ENCODE data around the gene GSC. TPM values are rescaled to one million over a fixed set of nuclear protein-coding genes. Genes with fewer than 3 reads are reported as not detected.

Gene GSC
- total RNA-seq, 1 experiment from 2014 or later, result not detected

GRCh38 chr14:94761997-94762377, 7.9 kb downstream of the GSC start:
- CTCF ChIA-PET, result no interaction called here
- Mint-ChIP-seq H3K4me3 (ENCODE audit: low read depth, unreplicated experiment) (no peak overlapping the region), H3K4me1 (ENCODE audit: low read depth, unreplicated experiment) (no peaks in the 10 kb centered on the region), H3K27me3 (ENCODE audit: unreplicated experiment) (peaks cover 71% of the 10 kb centered on the region), H3K9me3 (ENCODE audit: low read depth, unreplicated experiment) (no peaks in the 10 kb centered on the region), H3K36me3 (ENCODE audit: insufficient read depth, unreplicated experiment) (no peaks in the 10 kb centered on the region), H3K27ac (ENCODE audit: unreplicated experiment) (no peak overlapping the region)
- no peak for DNase-seq
- no peak for TF ChIP-seq CTCF (IDR thresholded peaks at IDR 0.05; ENCODE audit: unreplicated experiment)
- intact Hi-C loops (cut with micrococcal nuclease; ENCODE audit: unreplicated experiment), result no loop called here
- BruUV-seq (replicated peaks), result no TSS peak

GRCh38 chr14:94761348-94761996, 8.4 kb downstream of the GSC start:
- no TSS peak for BruUV-seq (replicated peaks)
- H3K36me3 Mint-ChIP-seq (ENCODE audit: insufficient read depth, unreplicated experiment), result no peaks in the 10 kb centered on the region
- no peak for TF ChIP-seq CTCF (IDR thresholded peaks at IDR 0.05; ENCODE audit: unreplicated experiment)
- no peak overlapping the region for H3K4me3 Mint-ChIP-seq (ENCODE audit: low read depth, unreplicated experiment)
- CTCF ChIA-PET, result interaction anchor here (1.4 kb wide), 1 partner anchor 11 kb away, joined by 3 read pairs; no protein-coding TSS in a partner anchor
- no peak for DNase-seq
- H3K27me3 Mint-ChIP-seq (ENCODE audit: unreplicated experiment), result peaks cover 73% of the 10 kb centered on the region
- intact Hi-C loops (cut with micrococcal nuclease; ENCODE audit: unreplicated experiment), result no loop called here
- no peaks in the 10 kb centered on the region for H3K4me1 Mint-ChIP-seq (ENCODE audit: low read depth, unreplicated experiment)
- H3K9me3 Mint-ChIP-seq (ENCODE audit: low read depth, unreplicated experiment), result no peaks in the 10 kb centered on the region
- H3K27ac Mint-ChIP-seq (ENCODE audit: unreplicated experiment), result no peak overlapping the region

GRCh38 chr14:94756310-94756882, 13.5 kb downstream of the GSC start:
- TF ChIP-seq CTCF (IDR thresholded peaks at IDR 0.05; ENCODE audit: unreplicated experiment), result no peak
- H3K4me3 Mint-ChIP-seq (ENCODE audit: low read depth, unreplicated experiment), result no peak overlapping the region
- no TSS peak for BruUV-seq (replicated peaks)
- intact Hi-C loops (cut with micrococcal nuclease; ENCODE audit: unreplicated experiment), result no loop called here
- no peaks in the 10 kb centered on the region for H3K36me3 Mint-ChIP-seq (ENCODE audit: insufficient read depth, unreplicated experiment)
- CTCF ChIA-PET, result interaction anchor here (0.7 to 0.9 kb wide), 2 partner anchors 8 to 169 kb away, joined by 5 read pairs; no protein-coding TSS in a partner anchor
- peaks cover 39% of the 10 kb centered on the region for H3K27me3 Mint-ChIP-seq (ENCODE audit: unreplicated experiment)
- H3K27ac Mint-ChIP-seq (ENCODE audit: unreplicated experiment), result no peak overlapping the region
- H3K4me1 Mint-ChIP-seq (ENCODE audit: low read depth, unreplicated experiment), result no peaks in the 10 kb centered on the region
- no peak for DNase-seq
- no peaks in the 10 kb centered on the region for H3K9me3 Mint-ChIP-seq (ENCODE audit: low read depth, unreplicated experiment)

- no peak for TF ChIP-seq CTCF (IDR thresholded peaks at IDR 0.05; ENCODE audit: unreplicated experiment)
- intact Hi-C loops (cut with micrococcal nuclease; ENCODE audit: unreplicated experiment), result no loop called here
- no peaks in the 10 kb centered on the region for H3K4me1 Mint-ChIP-seq (ENCODE audit: low read depth, unreplicated experiment)
Observed at GRCh38 chr14:94754391-94754942, 15.4 kb downstream of the GSC start.

More at GRCh38 chr14:94754391-94754942, 15.4 kb downstream of the GSC start:
- CTCF ChIA-PET, result interaction anchor here (0.7 kb wide), 1 partner anchor 33 kb away, joined by 6 read pairs; no protein-coding TSS in a partner anchor
- no peak for DNase-seq
- H3K27ac Mint-ChIP-seq (ENCODE audit: unreplicated experiment), result no peak overlapping the region
- H3K4me3 Mint-ChIP-seq (ENCODE audit: low read depth, unreplicated experiment), result no peak overlapping the region
- no TSS peak for BruUV-seq (replicated peaks)
- no peaks in the 10 kb centered on the region for H3K36me3 Mint-ChIP-seq (ENCODE audit: insufficient read depth, unreplicated experiment)
- H3K27me3 Mint-ChIP-seq (ENCODE audit: unreplicated experiment), result peaks cover 50% of the 10 kb centered on the region
- H3K9me3 Mint-ChIP-seq (ENCODE audit: low read depth, unreplicated experiment), result no peaks in the 10 kb centered on the region
